ENCODE results near the gene ACAA2. TPM values are rescaled to one million over a fixed set of nuclear protein-coding genes. Genes with fewer than 3 reads are reported as not detected.
A peak's percentile ranks its signal among the peaks of the same experiment; 100 is the strongest.
"Not testable (repeated sequence)": the region's sequence is repeated elsewhere in the genome, so short reads cannot be mapped to it uniquely, and the experiment has no call there.

Gene ACAA2
- polyA plus RNA-seq, 3 donors: 20.8 to 109 (median 97.6) TPM

DNA sequence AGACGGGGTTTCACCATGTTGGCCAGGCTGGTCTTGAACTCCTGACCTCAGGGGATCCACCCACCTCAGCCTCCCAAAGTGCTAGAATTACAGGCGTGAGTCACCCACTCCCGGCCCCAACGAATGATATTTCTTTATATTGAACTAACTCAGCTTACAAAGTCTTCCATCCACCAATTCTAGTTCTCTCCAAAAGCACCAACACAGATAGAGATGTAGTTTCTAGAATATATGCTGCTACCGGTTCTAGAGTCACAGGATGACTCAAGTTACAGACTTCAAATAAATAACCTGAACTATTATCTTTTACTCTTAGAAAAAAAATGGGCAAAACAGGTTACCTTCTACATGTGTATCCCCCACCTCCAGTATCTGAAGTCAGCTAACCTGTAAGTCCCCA lies 9.2 kb downstream of the ACAA2 start:
- Histone ChIP-seq H3K27ac (ENCODE audit: low read depth in 1 of 2, low read length in 2 of 2) (no peak overlapping the region), H3K79me2 (ENCODE audit: insufficient read depth, low read length) (peaks cover 56% of the 10 kb centered on the region), H3K9me3 (replicated peaks in 1 of 2; ENCODE audit: control insufficient read depth in 1 of 2, insufficient read depth in 1 of 2, low read length in 2 of 2) (peaks cover 6 to 13% of the 10 kb centered on the region in 2 donors), H3K36me3 (replicated peaks in 1 of 2; ENCODE audit: control insufficient read depth in 1 of 2, insufficient read depth in 2 of 2, low read length in 2 of 2) (peaks cover 14 to 23% of the 10 kb centered on the region in 2 donors), H3K4me3 (replicated peaks in 1 of 3; ENCODE audit: low read depth in 2 of 3, low read length in 3 of 3) (no peak overlapping the region), H3K4me1 (ENCODE audit: control insufficient read depth in 1 of 2, insufficient read depth in 2 of 2, low read length in 2 of 2) (no peaks in the 10 kb centered on the region), H3K27me3 (ENCODE audit: control insufficient read depth in 2 of 2, insufficient read depth in 2 of 2, low read length in 2 of 2) (no peaks in the 10 kb centered on the region), H3K9ac (ENCODE audit: insufficient read depth, low read length, poor library complexity, severe bottlenecking) (no peak overlapping the region), H3K4me2 (replicated peaks; ENCODE audit: extremely low read depth, low read length, poor library complexity, severe bottlenecking) (no peak overlapping the region), H4K20me1 (ENCODE audit: insufficient read depth, low read length) (peaks cover 38% of the 10 kb centered on the region), H2AFZ (ENCODE audit: insufficient read depth, low read depth, low read length, poor library complexity, severe bottlenecking) (no peak overlapping the region)
- TF ChIP-seq, protein P1, sequence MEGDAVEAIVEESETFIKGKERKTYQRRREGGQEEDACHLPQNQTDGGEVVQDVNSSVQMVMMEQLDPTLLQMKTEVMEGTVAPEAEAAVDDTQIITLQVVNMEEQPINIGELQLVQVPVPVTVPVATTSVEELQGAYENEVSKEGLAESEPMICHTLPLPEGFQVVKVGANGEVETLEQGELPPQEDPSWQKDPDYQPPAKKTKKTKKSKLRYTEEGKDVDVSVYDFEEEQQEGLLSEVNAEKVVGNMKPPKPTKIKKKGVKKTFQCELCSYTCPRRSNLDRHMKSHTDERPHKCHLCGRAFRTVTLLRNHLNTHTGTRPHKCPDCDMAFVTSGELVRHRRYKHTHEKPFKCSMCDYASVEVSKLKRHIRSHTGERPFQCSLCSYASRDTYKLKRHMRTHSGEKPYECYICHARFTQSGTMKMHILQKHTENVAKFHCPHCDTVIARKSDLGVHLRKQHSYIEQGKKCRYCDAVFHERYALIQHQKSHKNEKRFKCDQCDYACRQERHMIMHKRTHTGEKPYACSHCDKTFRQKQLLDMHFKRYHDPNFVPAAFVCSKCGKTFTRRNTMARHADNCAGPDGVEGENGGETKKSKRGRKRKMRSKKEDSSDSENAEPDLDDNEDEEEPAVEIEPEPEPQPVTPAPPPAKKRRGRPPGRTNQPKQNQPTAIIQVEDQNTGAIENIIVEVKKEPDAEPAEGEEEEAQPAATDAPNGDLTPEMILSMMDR (IDR thresholded peaks at IDR 0.05): no peak
- Mint-ChIP-seq H3K9me3 (peaks cover 7 to 16% (median 8%) of the 10 kb centered on the region in 7 donors), H3K27ac (no peak overlapping the region), H3K4me1 (peaks cover 6% of the 10 kb centered on the region), H3K27me3 (ENCODE audit: low read depth in 3 of 3) (no peaks in the 10 kb centered on the region), H3K4me3 (no peak overlapping the region), H3K36me3 (peaks cover 26 to 47% of the 10 kb centered on the region in 2 donors)
- 88% methylated on average over 3 of the region's 5 CpGs for WGBS (ENCODE audit: insufficient coverage)
- DNase-seq: no peak
- intact Hi-C loops (cut with micrococcal nuclease): no loop called here

DNA sequence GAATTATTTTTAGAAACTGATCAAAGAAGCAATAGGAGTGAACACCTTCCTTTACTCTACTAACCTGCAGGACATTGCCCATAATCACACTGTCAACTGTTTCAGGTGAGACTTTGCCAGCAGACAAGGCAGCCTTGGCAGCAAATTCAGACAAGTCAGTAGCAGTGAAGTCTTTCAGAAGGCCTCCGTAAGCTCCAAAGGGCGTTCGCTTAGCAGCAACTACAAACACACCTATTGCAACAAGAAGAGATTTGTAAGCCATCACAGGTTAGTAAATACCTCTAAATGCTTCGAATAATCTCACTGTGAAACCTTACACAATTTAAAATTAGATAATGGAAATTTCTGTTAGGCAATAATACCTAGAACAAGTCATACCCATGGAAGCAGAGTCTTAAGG lies 10.7 kb downstream of the ACAA2 start:
- peaks cover 29 to 46% of the 10 kb centered on the region in 2 donors for H3K36me3 Mint-ChIP-seq
- H4K20me1 ChIP-seq (ENCODE audit: insufficient read depth, low read length): peaks cover 38% of the 10 kb centered on the region
- intact Hi-C loops (cut with micrococcal nuclease): no loop called here
- H3K4me1 Mint-ChIP-seq: peaks cover 2% of the 10 kb centered on the region
- no peak overlapping the region for H2AFZ ChIP-seq (ENCODE audit: insufficient read depth, low read depth, low read length, poor library complexity, severe bottlenecking)
- H3K4me1 ChIP-seq (ENCODE audit: control insufficient read depth in 1 of 2, insufficient read depth in 2 of 2, low read length in 2 of 2): no peaks in the 10 kb centered on the region
- no peak overlapping the region for H3K4me3 Mint-ChIP-seq
- no peak overlapping the region for H3K4me3 ChIP-seq (replicated peaks in 1 of 3; ENCODE audit: low read depth in 2 of 3, low read length in 3 of 3)
- peaks cover 0 to 3% of the 10 kb centered on the region in 2 donors for H3K9me3 ChIP-seq (replicated peaks in 1 of 2; ENCODE audit: control insufficient read depth in 1 of 2, insufficient read depth in 1 of 2, low read length in 2 of 2)
- H3K27me3 Mint-ChIP-seq (ENCODE audit: low read depth in 3 of 3): no peaks in the 10 kb centered on the region
- peaks cover 18 to 32% of the 10 kb centered on the region in 2 donors for H3K36me3 ChIP-seq (replicated peaks in 1 of 2; ENCODE audit: control insufficient read depth in 1 of 2, insufficient read depth in 2 of 2, low read length in 2 of 2)
- no peaks in the 10 kb centered on the region for H3K27me3 ChIP-seq (ENCODE audit: control insufficient read depth in 2 of 2, insufficient read depth in 2 of 2, low read length in 2 of 2)
- TF ChIP-seq, protein P1 (IDR thresholded peaks at IDR 0.05): no peak
- H3K9ac ChIP-seq (ENCODE audit: insufficient read depth, low read length, poor library complexity, severe bottlenecking): no peak overlapping the region
- no peak overlapping the region for H3K4me2 ChIP-seq (replicated peaks; ENCODE audit: extremely low read depth, low read length, poor library complexity, severe bottlenecking)
- H3K9me3 Mint-ChIP-seq: peaks cover 0 to 7% (median 1%) of the 10 kb centered on the region in 7 donors
- H3K79me2 ChIP-seq (ENCODE audit: insufficient read depth, low read length): peaks cover 41% of the 10 kb centered on the region
- H3K27ac Mint-ChIP-seq: peak overlapping the region in 1 of 7 donors; percentile 8
- no CpG with 5 or more reads among the region's 4 CpGs for WGBS (ENCODE audit: insufficient coverage)
- DNase-seq: no peak
- no peak overlapping the region for H3K27ac ChIP-seq (ENCODE audit: low read depth in 1 of 2, low read length in 2 of 2)

DNA sequence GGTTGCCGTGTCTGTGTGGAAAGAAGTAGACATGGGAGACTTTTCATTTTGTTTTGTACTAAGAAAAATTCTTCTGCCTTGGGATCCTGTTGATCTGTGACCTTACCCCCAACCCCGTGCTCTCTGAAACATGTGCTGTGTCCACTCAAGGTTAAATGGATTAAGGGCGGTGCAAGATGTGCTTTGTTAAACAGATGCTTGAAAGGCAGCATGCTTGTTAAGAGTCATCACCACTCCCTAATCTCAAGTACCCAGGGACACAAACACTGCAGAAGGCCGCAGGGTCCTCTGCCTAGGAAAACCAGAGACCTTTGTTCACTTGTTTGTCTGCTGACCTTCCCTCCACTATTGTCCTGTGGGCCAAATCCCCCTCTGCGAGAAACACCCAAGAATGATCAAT lies 12.8 kb downstream of the ACAA2 start:
- H3K27ac ChIP-seq (ENCODE audit: low read depth in 1 of 2, low read length in 2 of 2); H3K9me3 ChIP-seq (replicated peaks in 1 of 2; ENCODE audit: control insufficient read depth in 1 of 2, insufficient read depth in 1 of 2, low read length in 2 of 2); H3K4me1 Mint-ChIP-seq; H3K4me2 ChIP-seq (replicated peaks; ENCODE audit: extremely low read depth, low read length, poor library complexity, severe bottlenecking); H2AFZ ChIP-seq (ENCODE audit: insufficient read depth, low read depth, low read length, poor library complexity, severe bottlenecking); H3K9me3 Mint-ChIP-seq; H3K4me3 Mint-ChIP-seq; H3K4me1 ChIP-seq (ENCODE audit: control insufficient read depth in 1 of 2, insufficient read depth in 2 of 2, low read length in 2 of 2); H3K27me3 Mint-ChIP-seq (ENCODE audit: low read depth in 3 of 3); DNase-seq; intact Hi-C loops (cut with micrococcal nuclease); H3K27me3 ChIP-seq (ENCODE audit: control insufficient read depth in 2 of 2, insufficient read depth in 2 of 2, low read length in 2 of 2); H3K9ac ChIP-seq (ENCODE audit: insufficient read depth, low read length, poor library complexity, severe bottlenecking); H3K4me3 ChIP-seq (replicated peaks in 1 of 3; ENCODE audit: low read depth in 2 of 3, low read length in 3 of 3): not testable (repeated sequence)
- peaks cover 46 to 56% of the 10 kb centered on the region in 2 donors for H3K36me3 Mint-ChIP-seq
- H3K36me3 ChIP-seq (replicated peaks in 1 of 2; ENCODE audit: control insufficient read depth in 1 of 2, insufficient read depth in 2 of 2, low read length in 2 of 2): peaks cover 38 to 53% of the 10 kb centered on the region in 2 donors
- peaks cover 22% of the 10 kb centered on the region for H4K20me1 ChIP-seq (ENCODE audit: insufficient read depth, low read length)
- peaks cover 20% of the 10 kb centered on the region for H3K79me2 ChIP-seq (ENCODE audit: insufficient read depth, low read length)
- no CpG with 5 or more reads among the region's 5 CpGs for WGBS (ENCODE audit: insufficient coverage)
- H3K27ac Mint-ChIP-seq: peak overlapping the region in 1 of 7 donors; percentile 63
